Calu3 (cell line): ENCODE measurements around the gene ADGRF5. TPM values are rescaled to one million over a fixed set of nuclear protein-coding genes. Genes with fewer than 3 reads are reported as not detected.

Source experiments
- BruUV-seq: library from RNA; stranded (reverse); fragments of 400-500 nt; replicated peaks from 2 replicates; lab custom pipeline; 2021; lab: Mats Ljungman, UMichigan
- CTCF ChIA-PET: fragments of 300-600 bp; sonication (Branson Sonifier 250); formaldehyde crosslinking; loops from one replicate; lab custom pipeline; 2022; ENCODE audit warnings: antibody characterized with exemption; lab: Charles Lee
- DNase-seq: peaks from one replicate; pipeline ENCODE4 v3.0.0; 2022
- H3K27ac Mint-ChIP-seq: one replicate; pipeline ENCODE4 v1.8.0; 2022; ENCODE audit warnings: mixed read lengths; ENCODE audit not compliant: unreplicated experiment
- H3K27me3 Mint-ChIP-seq: one replicate; pipeline ENCODE4 v1.8.0; 2022; ENCODE audit warnings: mixed read lengths; ENCODE audit not compliant: unreplicated experiment
- H3K36me3 Mint-ChIP-seq: one replicate; pipeline ENCODE4 v1.8.0; 2022; ENCODE audit warnings: mild to moderate bottlenecking, moderate library complexity, mixed read lengths; ENCODE audit not compliant: insufficient read depth, unreplicated experiment
- H3K4me1 Mint-ChIP-seq: one replicate; pipeline ENCODE4 v1.8.0; 2022; ENCODE audit warnings: mild to moderate bottlenecking, low read depth, mixed read lengths; ENCODE audit not compliant: unreplicated experiment
- H3K4me3 Mint-ChIP-seq: one replicate; pipeline ENCODE4 v1.8.0; 2022; ENCODE audit warnings: mild to moderate bottlenecking, low read depth, moderate library complexity, mixed read lengths; ENCODE audit not compliant: unreplicated experiment
- H3K9me3 Mint-ChIP-seq: one replicate; pipeline ENCODE4 v1.8.0; 2022; ENCODE audit warnings: low read depth, mixed read lengths; ENCODE audit not compliant: unreplicated experiment
- CTCF ChIP-seq: fragments of 200-600 bp; IDR thresholded peaks from one replicate; pipeline ENCODE4 v1.8.0; 2022; ENCODE audit warnings: antibody characterized with exemption; ENCODE audit not compliant: unreplicated experiment
- intact Hi-C: fragments of 100-400 bp; cut with micrococcal nuclease; formaldehyde crosslinking; loops from one replicate; pipeline ENCODE4 v1.10.0; 2022; ENCODE audit not compliant: unreplicated experiment
- total RNA-seq: library from RNA; stranded (reverse); gene quantifications from 2 replicates; pipeline ENCODE4 v1.2.3, GENCODE V29; 2022

The ADGRF5 gene
- total RNA-seq, 1 experiment from 2014 or later = 0.24 TPM

DNA sequence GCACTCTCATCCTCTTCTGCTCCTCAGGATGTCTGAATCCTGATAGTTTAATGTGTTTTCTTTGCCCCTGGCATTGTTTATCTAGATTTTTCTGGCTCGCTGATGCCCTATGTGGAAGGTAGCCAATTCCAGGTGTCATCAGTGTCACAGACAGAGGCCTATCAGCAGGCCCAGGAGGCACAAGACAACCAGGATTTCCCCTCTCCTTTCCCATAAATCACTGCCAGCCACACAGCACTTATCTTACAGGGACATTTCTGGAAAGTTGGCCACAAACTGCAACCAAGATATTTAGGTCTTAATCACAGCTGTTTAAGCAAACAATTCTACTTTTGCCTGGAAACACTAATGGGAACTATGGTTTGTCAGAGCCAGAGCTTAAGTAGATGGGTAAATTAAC, 28.1 kb downstream of the ADGRF5 start:
- peaks cover 3% of the 10 kb centered on the region for H3K4me1 Mint-ChIP-seq
- no peak overlapping the region for H3K4me3 Mint-ChIP-seq
- no peaks in the 10 kb centered on the region for H3K27me3 Mint-ChIP-seq
- no peaks in the 10 kb centered on the region for H3K36me3 Mint-ChIP-seq
- BruUV-seq = no TSS peak
- DNase-seq = no peak
- H3K9me3 Mint-ChIP-seq = no peaks in the 10 kb centered on the region
- no peak overlapping the region for H3K27ac Mint-ChIP-seq
- intact Hi-C loops = no loop called here
- no peak for TF ChIP-seq CTCF
- CTCF ChIA-PET = no interaction called here

GRCh38 chr6:46891252-46891795, 30.4 kb downstream of the ADGRF5 start:
- intact Hi-C loops = no loop called here
- CTCF ChIA-PET = no interaction called here

GRCh38 chr6:46888578-46888977, 33.2 kb downstream of the ADGRF5 start:
- BruUV-seq = no TSS peak
- no peaks in the 10 kb centered on the region for H3K9me3 Mint-ChIP-seq

More at GRCh38 chr6:46891252-46891795, 30.4 kb downstream of the ADGRF5 start:
- BruUV-seq = no TSS peak
- Mint-ChIP-seq H3K4me1 (peaks cover 16% of the 10 kb centered on the region), H3K27ac (no peak overlapping the region), H3K4me3 (no peak overlapping the region), H3K27me3 (no peaks in the 10 kb centered on the region), H3K36me3 (no peaks in the 10 kb centered on the region), H3K9me3 (no peaks in the 10 kb centered on the region)
- no peak for DNase-seq
- TF ChIP-seq CTCF = no peak

DNA sequence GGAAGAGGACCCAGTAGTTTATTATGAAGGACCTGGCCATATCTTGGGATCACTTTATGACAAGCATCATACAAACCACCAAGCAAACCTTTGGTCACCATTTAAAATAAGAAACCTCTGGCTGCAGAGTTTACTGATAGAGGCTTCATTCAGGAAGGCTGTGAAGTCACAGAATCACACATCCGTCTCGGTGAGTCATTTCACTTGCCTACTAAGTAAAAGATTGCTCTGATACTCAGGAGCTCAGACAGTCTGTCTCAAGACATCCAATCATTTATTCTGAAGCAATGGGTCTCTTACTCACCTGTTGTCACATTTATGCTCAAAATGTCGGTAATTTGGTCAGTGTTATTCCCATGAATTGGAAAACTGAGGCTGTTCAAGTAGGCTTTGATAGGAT, 33.7 kb downstream of the ADGRF5 start:
- CTCF ChIA-PET = interaction anchor here (0.8 to 1.3 kb wide), 2 partner anchors 11 to 15 kb away, joined by 3 to 6 read pairs; no protein-coding TSS in a partner anchor
- H3K4me1 Mint-ChIP-seq = peaks cover 16% of the 10 kb centered on the region
- no peaks in the 10 kb centered on the region for H3K27me3 Mint-ChIP-seq
- H3K36me3 Mint-ChIP-seq = no peaks in the 10 kb centered on the region
- no peak overlapping the region for H3K4me3 Mint-ChIP-seq
- H3K9me3 Mint-ChIP-seq = no peaks in the 10 kb centered on the region
- intact Hi-C loops = no loop called here
- BruUV-seq = no TSS peak
- peak overlapping the region; percentile 27 for H3K27ac Mint-ChIP-seq
- TF ChIP-seq CTCF = no peak
- DNase-seq = peak; percentile 14

More at GRCh38 chr6:46888578-46888977, 33.2 kb downstream of the ADGRF5 start:
- H3K36me3 Mint-ChIP-seq = no peaks in the 10 kb centered on the region
- peaks cover 16% of the 10 kb centered on the region for H3K4me1 Mint-ChIP-seq
- intact Hi-C loops = no loop called here
- H3K4me3 Mint-ChIP-seq = no peak overlapping the region
- TF ChIP-seq CTCF = no peak
- peak overlapping the region; percentile 27 for H3K27ac Mint-ChIP-seq
- H3K27me3 Mint-ChIP-seq = no peaks in the 10 kb centered on the region
- CTCF ChIA-PET = interaction anchor here (0.6 to 1.3 kb wide), 4 partner anchors 9 to 37 kb away, joined by 3 to 7 read pairs (median 4); no protein-coding TSS in a partner anchor
- DNase-seq = peak; percentile 10
